Parathyroid adenoma (tissue), 2 donors: ENCODE results near the gene EIF5.

Experiments used
- H2AFZ ChIP-seq: fragments of 300-600 bp; sonication (generic); one replicate; pipeline ENCODE4 v1.7.0; 2017; ENCODE audit warnings: antibody characterized with exemption, mild to moderate bottlenecking
- H3K27ac ChIP-seq: fragments of 300-600 bp; sonication (generic); one replicate; pipeline ENCODE4 v1.7.0; 2017
- H3K27me3 ChIP-seq: fragments of 300-600 bp; sonication (generic); one replicate; pipeline ENCODE4 v1.7.0; 2017; ENCODE audit warnings: low read length; ENCODE audit not compliant: control insufficient read depth, insufficient read depth
- H3K36me3 ChIP-seq: fragments of 300-600 bp; sonication (generic); one replicate; pipeline ENCODE4 v1.7.0; 2017; ENCODE audit warnings: low read length; ENCODE audit not compliant: control insufficient read depth, insufficient read depth
- H3K4me1 ChIP-seq: fragments of 300-600 bp; sonication (generic); one replicate; pipeline ENCODE4 v1.7.0; 2017; ENCODE audit warnings: control low read depth
- H3K4me2 ChIP-seq: fragments of 300-600 bp; sonication (generic); one replicate; pipeline ENCODE4 v1.7.0; 2017; ENCODE audit warnings: low read length
- H3K4me3 ChIP-seq: fragments of 300-600 bp; sonication (generic); one replicate; pipeline ENCODE4 v1.7.0; 2017; ENCODE audit warnings: low read depth, low read length
- H3K79me2 ChIP-seq: fragments of 300-600 bp; sonication (generic); one replicate; pipeline ENCODE4 v1.7.0; 2017; ENCODE audit warnings: control low read depth
- H3K9ac ChIP-seq: fragments of 300-600 bp; sonication (generic); one replicate; pipeline ENCODE4 v1.7.0; 2017; ENCODE audit warnings: mild to moderate bottlenecking
- H3K9me3 ChIP-seq: fragments of 300-600 bp; sonication (generic); one replicate; pipeline ENCODE4 v1.7.0; 2017; ENCODE audit warnings: low read length; ENCODE audit not compliant: control insufficient read depth
- TF ChIP-seq, protein P1 (sequence below): fragments of 300-600 bp; sonication (generic); IDR thresholded peaks from one replicate; pipeline ENCODE4 v1.7.0; 2017; ENCODE audit warnings: antibody characterized with exemption, mild to moderate bottlenecking
- donor health status: primary hyperparathyroidism.

EIF5 gene

DNA sequence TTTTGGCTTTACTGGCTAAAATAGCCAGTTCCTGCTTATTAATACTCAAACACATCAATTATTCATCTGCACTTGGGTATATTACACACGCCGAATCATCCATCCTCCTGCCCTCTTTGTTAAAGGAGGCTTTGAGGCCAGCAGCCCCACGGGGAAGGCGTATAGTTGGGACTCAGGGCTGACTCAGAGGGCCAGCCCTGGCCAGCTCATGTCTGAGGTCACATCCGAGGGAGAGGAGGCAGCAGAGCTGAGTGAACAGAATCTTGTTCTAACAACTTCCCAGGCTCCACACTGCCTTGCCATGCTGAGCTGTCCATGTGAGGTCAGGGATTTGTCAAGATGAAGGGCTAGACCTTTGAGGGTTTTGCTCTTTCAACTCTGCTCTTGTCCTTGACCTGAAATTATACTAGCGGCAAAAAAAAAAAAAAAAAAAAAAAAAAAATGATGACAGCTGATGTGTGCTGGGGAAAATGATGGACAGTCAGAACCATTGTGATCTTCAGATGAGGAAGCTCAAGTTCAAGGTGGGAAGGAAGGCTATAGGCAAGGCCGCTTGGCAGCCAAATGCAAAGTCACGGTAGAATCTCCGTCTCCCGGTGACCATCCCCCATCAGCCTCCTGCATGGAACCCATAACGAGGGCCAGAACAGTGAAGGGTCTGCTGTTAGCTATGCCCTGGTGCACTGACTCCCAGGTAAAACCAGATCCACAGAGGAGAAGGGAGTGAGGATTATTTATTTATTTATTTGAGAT lies 38.7 kb downstream of the EIF5 start:
- Histone ChIP-seq H3K9me3 (no peaks in the 10 kb centered on the region), H3K4me3 (no peak overlapping the region), H3K4me2 (no peak overlapping the region), H3K4me1 (peaks cover 4% of the 10 kb centered on the region), H3K79me2 (no peaks in the 10 kb centered on the region), H3K9ac (no peak overlapping the region), H3K27ac (no peak overlapping the region), H2AFZ (peak overlapping the region; percentile 38), H3K27me3 (no peaks in the 10 kb centered on the region), H3K36me3 (no peaks in the 10 kb centered on the region)
- TF ChIP-seq, protein P1, sequence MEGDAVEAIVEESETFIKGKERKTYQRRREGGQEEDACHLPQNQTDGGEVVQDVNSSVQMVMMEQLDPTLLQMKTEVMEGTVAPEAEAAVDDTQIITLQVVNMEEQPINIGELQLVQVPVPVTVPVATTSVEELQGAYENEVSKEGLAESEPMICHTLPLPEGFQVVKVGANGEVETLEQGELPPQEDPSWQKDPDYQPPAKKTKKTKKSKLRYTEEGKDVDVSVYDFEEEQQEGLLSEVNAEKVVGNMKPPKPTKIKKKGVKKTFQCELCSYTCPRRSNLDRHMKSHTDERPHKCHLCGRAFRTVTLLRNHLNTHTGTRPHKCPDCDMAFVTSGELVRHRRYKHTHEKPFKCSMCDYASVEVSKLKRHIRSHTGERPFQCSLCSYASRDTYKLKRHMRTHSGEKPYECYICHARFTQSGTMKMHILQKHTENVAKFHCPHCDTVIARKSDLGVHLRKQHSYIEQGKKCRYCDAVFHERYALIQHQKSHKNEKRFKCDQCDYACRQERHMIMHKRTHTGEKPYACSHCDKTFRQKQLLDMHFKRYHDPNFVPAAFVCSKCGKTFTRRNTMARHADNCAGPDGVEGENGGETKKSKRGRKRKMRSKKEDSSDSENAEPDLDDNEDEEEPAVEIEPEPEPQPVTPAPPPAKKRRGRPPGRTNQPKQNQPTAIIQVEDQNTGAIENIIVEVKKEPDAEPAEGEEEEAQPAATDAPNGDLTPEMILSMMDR: no peak

GRCh38 chr14:103374121-103374520 lies 40.1 kb downstream of the EIF5 start:
- H3K9ac ChIP-seq: no peak overlapping the region
- H3K79me2 ChIP-seq: no peaks in the 10 kb centered on the region
- peak overlapping the region; percentile 30 for H3K4me2 ChIP-seq
- TF ChIP-seq, protein P1: no peak
- H3K36me3 ChIP-seq: no peaks in the 10 kb centered on the region
- H2AFZ ChIP-seq: peak overlapping the region; percentile 50
- H3K4me3 ChIP-seq: no peak overlapping the region
- no peaks in the 10 kb centered on the region for H3K9me3 ChIP-seq
- no peak overlapping the region for H3K27ac ChIP-seq
- peaks cover 4% of the 10 kb centered on the region for H3K4me1 ChIP-seq
- H3K27me3 ChIP-seq: no peaks in the 10 kb centered on the region

DNA sequence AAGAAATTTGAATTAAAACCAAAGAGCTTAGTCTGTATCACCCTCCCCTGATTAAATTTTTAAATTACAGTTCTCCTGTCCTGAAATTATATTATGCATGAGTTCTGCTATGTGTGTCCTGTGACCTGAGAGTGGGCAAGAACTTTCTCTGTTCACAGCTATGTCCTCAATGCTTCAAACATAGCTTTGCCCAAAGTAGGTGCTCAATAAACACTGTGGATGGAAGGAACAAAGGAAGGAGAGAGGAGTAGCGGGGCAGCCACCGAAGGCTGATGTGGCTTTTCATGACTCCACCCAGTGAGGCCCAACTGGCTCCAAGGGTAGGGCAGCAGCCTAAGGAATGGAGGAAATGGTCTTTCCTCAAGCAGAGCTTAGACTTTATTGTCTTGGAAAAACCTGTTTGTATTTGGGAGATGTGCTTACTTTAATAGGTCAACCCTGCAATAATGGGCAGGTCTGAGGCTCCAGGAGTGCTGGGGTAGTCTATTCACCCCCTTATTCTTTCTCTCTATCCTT lies 43.5 kb downstream of the EIF5 start:
- H3K79me2 ChIP-seq: no peaks in the 10 kb centered on the region
- H3K27ac ChIP-seq: no peak overlapping the region
- no peaks in the 10 kb centered on the region for H3K9me3 ChIP-seq
- no peak overlapping the region for H3K4me3 ChIP-seq
- peaks cover 4% of the 10 kb centered on the region for H3K4me1 ChIP-seq
- no peak overlapping the region for H3K9ac ChIP-seq
- TF ChIP-seq, protein P1: no peak
- no peaks in the 10 kb centered on the region for H3K27me3 ChIP-seq
- no peak overlapping the region for H3K4me2 ChIP-seq
- H2AFZ ChIP-seq: no peak overlapping the region
- no peaks in the 10 kb centered on the region for H3K36me3 ChIP-seq

GRCh38 chr14:103378038-103378854 lies 44.2 kb downstream of the EIF5 start:
- Histone ChIP-seq H3K36me3 (no peaks in the 10 kb centered on the region), H3K79me2 (no peaks in the 10 kb centered on the region), H3K27ac (no peak overlapping the region), H3K9me3 (no peaks in the 10 kb centered on the region), H3K9ac (no peak overlapping the region), H3K4me3 (no peak overlapping the region), H3K27me3 (no peaks in the 10 kb centered on the region), H2AFZ (no peak overlapping the region), H3K4me2 (no peak overlapping the region), H3K4me1 (peaks cover 4% of the 10 kb centered on the region)
- TF ChIP-seq, protein P1: no peak
